ENCODE data around the gene CTBP2.

Gene CTBP2

GRCh38 chr10:125016611-125017202 lies 143.7 kb downstream of the CTBP2 start:
- DNase-seq: no peak

GRCh38 chr10:125016123-125016522 lies 144.2 kb downstream of the CTBP2 start:
- no peak for DNase-seq

GRCh38 chr10:125015356-125015944 lies 144.9 kb downstream of the CTBP2 start:
- DNase-seq: no peak

- no peak for DNase-seq
These were observed 145.5 kb downstream of the CTBP2 start for GRCh38 chr10:125014836-125015355.

- no peak for DNase-seq
These were observed 146.1 kb downstream of the CTBP2 start for GRCh38 chr10:125014086-125014830.

GRCh38 chr10:125013529-125013872 lies 146.9 kb downstream of the CTBP2 start:
- no peak for DNase-seq

- no peak for DNase-seq
These were observed 147.4 kb downstream of the CTBP2 start for GRCh38 chr10:125012851-125013528.

GRCh38 chr10:125011926-125012705 lies 148.2 kb downstream of the CTBP2 start:
- DNase-seq: no peak

GRCh38 chr10:125011171-125011925 lies 149.0 kb downstream of the CTBP2 start:
- DNase-seq: no peak

- DNase-seq: no peak
These were observed 150.0 kb downstream of the CTBP2 start for GRCh38 chr10:125010362-125010761.

GRCh38 chr10:125009661-125010161 lies 150.7 kb downstream of the CTBP2 start:
- DNase-seq: no peak

GRCh38 chr10:125008689-125009638 lies 151.4 kb downstream of the CTBP2 start:
- DNase-seq: no peak

- no peak for DNase-seq
These were observed 152.9 kb downstream of the CTBP2 start for GRCh38 chr10:125007436-125007835.

- DNase-seq: no peak
These were observed 153.4 kb downstream of the CTBP2 start for GRCh38 chr10:125006921-125007426.

GRCh38 chr10:125006188-125006680 lies 154.1 kb downstream of the CTBP2 start:
- DNase-seq: no peak

GRCh38 chr10:125005312-125006187 lies 154.8 kb downstream of the CTBP2 start:
- DNase-seq: no peak

GRCh38 chr10:125004571-125005311 lies 155.6 kb downstream of the CTBP2 start:
- no peak for DNase-seq

- no peak for DNase-seq
These were observed 156.4 kb downstream of the CTBP2 start for GRCh38 chr10:125003901-125004467.

All from activated CD4-positive, alpha-beta T cell treated with anti-CD3 and anti-CD28 coated beads, Interleukin-2, amount 50 U/mL, for 16 hours (primary cell).